Measurements from ENCODE around the gene CIAO3. TPM values are rescaled to one million over a fixed set of nuclear protein-coding genes. Genes with fewer than 3 reads are reported as not detected.

Gene CIAO3
- total RNA-seq, 1 experiment from 2014 or later = 50.9 TPM

GRCh38 chr16:679814-680624, 60.8 kb downstream of the CIAO3 start, which contains the start of gene STUB1 (continued):
- TF ChIP-seq STAT6 (CRISPR knock-in tag; conservative IDR thresholded peaks at IDR 0.05; ENCODE audit: low read depth) = no peak
- TF ChIP-seq NR1H2 (CRISPR knock-in tag; IDR thresholded peaks at IDR 0.05) = no peak

Small RNA genes within 50 kb of the gene (microRNA-seq; reads per million reads assigned to microRNA genes)
- gene MIR662 (ENCODE audit: borderline number of aligned reads) = not detected

Other genes with a start within 250 kb of the CIAO3 start
- gene CAPN15, start 213.3 kb downstream of the CIAO3 start, total RNA-seq (2021) = 89.3 to 110 TPM (median 93.8 TPM) in 3 replicates
- gene PRR35, start 180.6 kb downstream of the CIAO3 start, total RNA-seq (2021) = 0.72 to 1.1 TPM (median 0.94 TPM) in 3 replicates
- gene NHLRC4, start 174.0 kb downstream of the CIAO3 start, total RNA-seq (2021) = 0.76 to 0.92 TPM (median 0.87 TPM) in 3 replicates
- 57.7 to 63.7 TPM (median 60.8 TPM) in 3 replicates for gene PIGQ, start 171.0 kb downstream of the CIAO3 start, total RNA-seq (2021)
- 22.5 to 28.0 TPM (median 26.2 TPM) in 3 replicates for gene RAB40C, start 150.9 kb downstream of the CIAO3 start, total RNA-seq (2021)
- 12.3 to 18.6 TPM (median 17.3 TPM) in 3 replicates for gene WFIKKN1, start 110.0 kb downstream of the CIAO3 start, total RNA-seq (2021)
- 115 to 121 TPM (median 115 TPM) in 3 replicates for gene METTL26, start 104.7 kb downstream of the CIAO3 start, total RNA-seq (2021)
- 63.3 to 76.0 TPM (median 66.7 TPM) in 3 replicates for gene MCRIP2, start 99.2 kb downstream of the CIAO3 start, total RNA-seq (2021)
- gene WDR90, start 91.6 kb downstream of the CIAO3 start, total RNA-seq (2021) = 66.2 to 75.8 TPM (median 69.6 TPM) in 3 replicates
- gene RHOT2, start 72.9 kb downstream of the CIAO3 start, total RNA-seq (2021) = 245 to 285 TPM (median 250 TPM) in 3 replicates
- gene RHBDL1, start 65.3 kb downstream of the CIAO3 start, total RNA-seq (2021) = 6.7 to 8.2 TPM (median 6.7 TPM) in 3 replicates
- gene STUB1, start 60.6 kb downstream of the CIAO3 start, total RNA-seq (2021) = 79.0 to 88.2 TPM (median 85.8 TPM) in 3 replicates
- gene JMJD8, start 56.7 kb downstream of the CIAO3 start, total RNA-seq (2021) = 59.6 to 63.4 TPM (median 61.2 TPM) in 3 replicates
- 25.5 to 28.2 TPM (median 26.3 TPM) in 3 replicates for gene WDR24, start 50.6 kb downstream of the CIAO3 start, total RNA-seq (2021)
- 22.7 to 28.6 TPM (median 27.3 TPM) in 3 replicates for gene FBXL16, start 35.2 kb downstream of the CIAO3 start, total RNA-seq (2021)
- 30.9 to 64.3 TPM (median 61.4 TPM) in 3 replicates for gene METRN, start 25.9 kb downstream of the CIAO3 start, total RNA-seq (2021)
- 40.6 to 43.1 TPM (median 43.0 TPM) in 3 replicates for gene ANTKMT, start 19.9 kb downstream of the CIAO3 start, total RNA-seq (2021)
- gene CCDC78, start 14.6 kb downstream of the CIAO3 start, total RNA-seq (2021) = 19.4 to 20.8 TPM (median 20.2 TPM) in 3 replicates
- gene HAGHL, start 13.9 kb downstream of the CIAO3 start, total RNA-seq (2021) = 38.4 to 41.7 TPM (median 39.4 TPM) in 3 replicates
- gene MSLN, start 19.7 kb upstream of the CIAO3 start, total RNA-seq (2021) = 0.20 to 0.55 TPM (median 0.46 TPM) in 3 replicates
- gene RPUSD1, start 47.4 kb upstream of the CIAO3 start, total RNA-seq (2021) = 35.0 to 45.1 TPM (median 36.6 TPM) in 3 replicates
- gene CHTF18, start 47.6 kb upstream of the CIAO3 start, total RNA-seq (2021) = 177 to 183 TPM (median 181 TPM) in 3 replicates
- gene GNG13, start 59.7 kb upstream of the CIAO3 start, total RNA-seq (2021) = 0.34 TPM in 1 of 3 replicates, not detected in the others
- 10.5 to 13.0 TPM (median 10.8 TPM) in 3 replicates for gene LMF1, start 230.0 kb upstream of the CIAO3 start, total RNA-seq (2021)
- 10.2 to 12.3 TPM (median 10.9 TPM) in 3 replicates for gene SOX8, start 240.8 kb upstream of the CIAO3 start, total RNA-seq (2021)